Stimulated activated CD4-positive, alpha-beta T cell treated with anti-CD3 and anti-CD28 coated beads, Interleukin-1b, Interleukin-23, amount 100 ng/mL, for 4 hours (primary cell): ENCODE data around the gene SLC2A8.

Source experiments
- DNase-seq, 2 donors: peaks; one replicate each; pipeline ENCODE4 v3.0.0-alpha.2; 2020; ENCODE audit warnings: low read depth in 2 of 2

SLC2A8 gene

GRCh38 chr9:127396808-127397645, at the start of gene SLC2A8:
Gene SLC2A8, plus strand, starts transcription at chr9:127397169. Its CDS starts 62 bp downstream, at chr9:127397231.
- peak; percentile 68 to 70 for DNase-seq

- DNase-seq, result no peak
Observed at GRCh38 chr9:127347831-127348776, 48.9 kb upstream of the SLC2A8 start.

GRCh38 chr9:127349483-127350113, 47.4 kb upstream of the SLC2A8 start:
- DNase-seq, result no peak

- DNase-seq, result no peak
Observed at GRCh38 chr9:127351182-127352166, 45.5 kb upstream of the SLC2A8 start.

- DNase-seq, result no peak
Observed at GRCh38 chr9:127353882-127354281, 43.1 kb upstream of the SLC2A8 start.

- DNase-seq, result no peak
Observed at GRCh38 chr9:127356906-127357305, 40.1 kb upstream of the SLC2A8 start.

- DNase-seq, result no peak
Observed at GRCh38 chr9:127358023-127358535, 38.9 kb upstream of the SLC2A8 start.

GRCh38 chr9:127358770-127359169, 38.2 kb upstream of the SLC2A8 start:
- no peak for DNase-seq

- DNase-seq, result no peak
Observed at GRCh38 chr9:127360250-127360649, 36.7 kb upstream of the SLC2A8 start.

GRCh38 chr9:127360829-127361228, 36.1 kb upstream of the SLC2A8 start:
- DNase-seq, result no peak

GRCh38 chr9:127361561-127361960, 35.4 kb upstream of the SLC2A8 start:
- DNase-seq, result no peak

GRCh38 chr9:127362829-127363228, 34.1 kb upstream of the SLC2A8 start:
- no peak for DNase-seq

GRCh38 chr9:127365461-127365860, 31.5 kb upstream of the SLC2A8 start:
- DNase-seq, result no peak

- no peak for DNase-seq
Observed at GRCh38 chr9:127366594-127366993, 30.4 kb upstream of the SLC2A8 start.

GRCh38 chr9:127368852-127369402, 28.0 kb upstream of the SLC2A8 start:
- DNase-seq, result no peak

GRCh38 chr9:127369428-127369827, 27.5 kb upstream of the SLC2A8 start:
- DNase-seq, result no peak

GRCh38 chr9:127370147-127370579, 26.8 kb upstream of the SLC2A8 start:
- DNase-seq, result no peak

- no peak for DNase-seq
Observed at GRCh38 chr9:127370672-127371648, 26.0 kb upstream of the SLC2A8 start.

- DNase-seq, result no peak
Observed at GRCh38 chr9:127380479-127380878, 16.5 kb upstream of the SLC2A8 start.
